H9 (cell line): ENCODE data around the gene PRR7. TPM values are rescaled to one million over a fixed set of nuclear protein-coding genes. Genes with fewer than 3 reads are reported as not detected.

Source experiments
- DNase-seq: peaks from one replicate; pipeline ENCODE4 v3.0.0-alpha.2; 2017
- H2AFZ ChIP-seq: one replicate; pipeline ENCODE4 v1.6.1; 2013; ENCODE audit warnings: mild to moderate bottlenecking, low read length, control low read depth, moderate library complexity
- H2AK5ac ChIP-seq: 2 replicates; pipeline ENCODE4 v1.6.1; 2013; ENCODE audit warnings: low read length, control low read depth, mixed read lengths; ENCODE audit not compliant: insufficient read length
- H2BK120ac ChIP-seq: one replicate; pipeline ENCODE4 v1.6.1; 2013; ENCODE audit warnings: low read depth, mild to moderate bottlenecking, low read length, control low read depth, inconsistent platforms; ENCODE audit not compliant: poor library complexity, severe bottlenecking
- H2BK12ac ChIP-seq: 2 replicates; pipeline ENCODE4 v1.6.1; 2013; ENCODE audit warnings: low read length, control low read depth, mixed read lengths, low read depth; ENCODE audit not compliant: insufficient read length
- H2BK15ac ChIP-seq: 2 replicates; pipeline ENCODE4 v1.6.1; 2013; ENCODE audit warnings: low read depth, low read length, control low read depth
- H2BK20ac ChIP-seq: one replicate; pipeline ENCODE4 v1.6.1; 2013; ENCODE audit warnings: low read depth, mild to moderate bottlenecking, low read length, control low read depth, inconsistent platforms; ENCODE audit not compliant: poor library complexity, severe bottlenecking
- H2BK5ac ChIP-seq: 2 replicates; pipeline ENCODE4 v1.6.1; 2013; ENCODE audit warnings: low read length, control low read depth, mixed read lengths; ENCODE audit not compliant: insufficient read length
- H3K14ac ChIP-seq: 2 replicates; pipeline ENCODE4 v1.6.1; 2013; ENCODE audit warnings: low read length, control low read depth; ENCODE audit not compliant: insufficient read depth
- H3K18ac ChIP-seq: 2 replicates; pipeline ENCODE4 v1.6.1; 2013; ENCODE audit warnings: low read depth, mild to moderate bottlenecking, mixed read lengths, low read length, control low read depth; ENCODE audit not compliant: insufficient read length
- H3K23ac ChIP-seq: 2 replicates; pipeline ENCODE4 v1.6.1; 2013; ENCODE audit warnings: low read length, control low read depth, mixed read lengths, low read depth; ENCODE audit not compliant: insufficient read length
- H3K23me2 ChIP-seq: 2 replicates; pipeline ENCODE4 v1.6.1; 2013; ENCODE audit warnings: low read depth, mild to moderate bottlenecking, mixed read lengths, low read length, control low read depth; ENCODE audit not compliant: insufficient read length, poor library complexity, severe bottlenecking
- H3K27ac ChIP-seq: 2 replicates; pipeline ENCODE4 v1.5.1; 2013; ENCODE audit warnings: low read length, control low read depth, mixed read lengths, low read depth; ENCODE audit not compliant: insufficient read length
- H3K27me3 ChIP-seq: 2 replicates; pipeline ENCODE4 v1.6.1; 2013; ENCODE audit warnings: low read length, control low read depth, inconsistent platforms; ENCODE audit not compliant: insufficient read depth
- H3K4ac ChIP-seq: 2 replicates; pipeline ENCODE4 v1.6.1; 2013; ENCODE audit warnings: low read depth, mild to moderate bottlenecking, control low read depth, inconsistent platforms, low read length, moderate library complexity
- H3K4me1 ChIP-seq: 2 replicates; pipeline ENCODE4 v1.6.1; 2013; ENCODE audit warnings: low read length, control low read depth, inconsistent platforms; ENCODE audit not compliant: insufficient read depth
- H3K4me2 ChIP-seq: 2 replicates; pipeline ENCODE4 v1.6.1; 2013; ENCODE audit warnings: low read length, control low read depth, mixed read lengths; ENCODE audit not compliant: insufficient read length, insufficient read depth
- H3K56ac ChIP-seq: 2 replicates; pipeline ENCODE4 v1.6.1; 2013; ENCODE audit warnings: low read depth, mild to moderate bottlenecking, mixed read lengths, low read length, control low read depth; ENCODE audit not compliant: insufficient read length
- H3K79me1 ChIP-seq: 2 replicates; pipeline ENCODE4 v1.6.1; 2013; ENCODE audit warnings: low read depth, mild to moderate bottlenecking, moderate library complexity, low read length, control low read depth, inconsistent platforms; ENCODE audit not compliant: insufficient read depth, poor library complexity, severe bottlenecking
- H3K79me2 ChIP-seq: 2 replicates; pipeline ENCODE4 v1.6.1; 2013; ENCODE audit warnings: low read length, control low read depth, inconsistent platforms; ENCODE audit not compliant: insufficient read depth
- H3K9ac ChIP-seq: 2 replicates; pipeline ENCODE4 v1.6.1; 2013; ENCODE audit warnings: low read length, control low read depth, mixed read lengths; ENCODE audit not compliant: insufficient read length; ENCODE audit errors: extremely low read depth
- H3K9me3 ChIP-seq: one replicate; pipeline ENCODE4 v1.6.1; 2013; ENCODE audit warnings: low read depth, low read length, inconsistent platforms; ENCODE audit not compliant: control insufficient read depth
- H3T11ph ChIP-seq: one replicate; pipeline ENCODE4 v1.6.1; 2013; ENCODE audit warnings: mild to moderate bottlenecking, low read length, control low read depth, inconsistent platforms
- H4K20me1 ChIP-seq: one replicate; pipeline ENCODE4 v1.6.1; 2013; ENCODE audit not compliant: control insufficient read depth, insufficient read length, insufficient read depth
- H4K5ac ChIP-seq: 2 replicates; pipeline ENCODE4 v1.6.1; 2013; ENCODE audit warnings: low read depth, mild to moderate bottlenecking, mixed read lengths, low read length, control low read depth; ENCODE audit not compliant: insufficient read length
- H4K8ac ChIP-seq: replicated peaks from 2 replicates; pipeline ENCODE4 v1.6.1; 2013; ENCODE audit warnings: low read length, control low read depth, mixed read lengths, low read depth; ENCODE audit not compliant: insufficient read length
- H4K91ac ChIP-seq: 2 replicates; pipeline ENCODE4 v1.6.1; 2013; ENCODE audit warnings: low read depth, mild to moderate bottlenecking, moderate library complexity, mixed read lengths, low read length, control low read depth; ENCODE audit not compliant: insufficient read length
- H3K27ac Mint-ChIP-seq, 3 experiments: 2 replicates in 2 of 3; 3 replicates in 1 of 3; pipeline ENCODE4 v1.8.0; 2020 to 2021; ENCODE audit warnings: mixed read lengths in 3 of 3, mild to moderate bottlenecking in 1 of 3, moderate library complexity in 1 of 3
- H3K27me3 Mint-ChIP-seq: 2 replicates; pipeline ENCODE4 v1.8.0; 2021; ENCODE audit warnings: low read depth, mild to moderate bottlenecking, moderate library complexity, mixed read lengths
- H3K36me3 Mint-ChIP-seq, 3 experiments: 2 replicates in 2 of 3; 3 replicates in 1 of 3; pipeline ENCODE4 v1.8.0; 2020 to 2021; ENCODE audit warnings: low read depth in 3 of 3, mixed read lengths in 3 of 3; ENCODE audit not compliant: insufficient read depth in 1 of 3
- H3K4me1 Mint-ChIP-seq, 2 experiments: 2 replicates each; pipeline ENCODE4 v1.8.0; 2020; ENCODE audit warnings: mixed read lengths in 2 of 2
- H3K4me3 Mint-ChIP-seq, 2 experiments: 2 replicates in 1 of 2; 3 replicates in 1 of 2; pipeline ENCODE4 v1.8.0; 2020 to 2021; ENCODE audit warnings: mild to moderate bottlenecking in 2 of 2, mixed read lengths in 2 of 2, moderate library complexity in 1 of 2
- H3K9me3 Mint-ChIP-seq, 2 experiments: 2 replicates in 1 of 2; 3 replicates in 1 of 2; pipeline ENCODE4 v1.8.0; 2020; ENCODE audit warnings: mild to moderate bottlenecking in 2 of 2, mixed read lengths in 2 of 2, moderate library complexity in 1 of 2
- WGBS: extraction: QIAGEN DNeasy Blood & Tissue Kit; methylation state at CpG from one replicate; pipeline ENCODE4 v1.1.7; 2013; ENCODE audit warnings: missing lambda C conversion rate, low lambda C conversion rate, mixed read lengths; ENCODE audit not compliant: insufficient read length; ENCODE audit errors: extremely low coverage; 5-methylcytosine and 5-hydroxymethylcytosine counted together
- total RNA-seq: library from RNA; stranded (reverse); gene quantifications from 2 replicates; pipeline ENCODE4 v1.2.1, GENCODE V29; 2021
- TF ChIP-seq, protein P1 (sequence below): fragments of 200-600 bp; sonication (generic); conservative IDR thresholded peaks from 3 replicates; pipeline ENCODE4 v1.8.0; 2021; ENCODE audit warnings: antibody characterized with exemption, mild to moderate bottlenecking

PRR7 gene
- total RNA-seq, 1 experiment from 2014 or later, result 9.6 TPM

DNA sequence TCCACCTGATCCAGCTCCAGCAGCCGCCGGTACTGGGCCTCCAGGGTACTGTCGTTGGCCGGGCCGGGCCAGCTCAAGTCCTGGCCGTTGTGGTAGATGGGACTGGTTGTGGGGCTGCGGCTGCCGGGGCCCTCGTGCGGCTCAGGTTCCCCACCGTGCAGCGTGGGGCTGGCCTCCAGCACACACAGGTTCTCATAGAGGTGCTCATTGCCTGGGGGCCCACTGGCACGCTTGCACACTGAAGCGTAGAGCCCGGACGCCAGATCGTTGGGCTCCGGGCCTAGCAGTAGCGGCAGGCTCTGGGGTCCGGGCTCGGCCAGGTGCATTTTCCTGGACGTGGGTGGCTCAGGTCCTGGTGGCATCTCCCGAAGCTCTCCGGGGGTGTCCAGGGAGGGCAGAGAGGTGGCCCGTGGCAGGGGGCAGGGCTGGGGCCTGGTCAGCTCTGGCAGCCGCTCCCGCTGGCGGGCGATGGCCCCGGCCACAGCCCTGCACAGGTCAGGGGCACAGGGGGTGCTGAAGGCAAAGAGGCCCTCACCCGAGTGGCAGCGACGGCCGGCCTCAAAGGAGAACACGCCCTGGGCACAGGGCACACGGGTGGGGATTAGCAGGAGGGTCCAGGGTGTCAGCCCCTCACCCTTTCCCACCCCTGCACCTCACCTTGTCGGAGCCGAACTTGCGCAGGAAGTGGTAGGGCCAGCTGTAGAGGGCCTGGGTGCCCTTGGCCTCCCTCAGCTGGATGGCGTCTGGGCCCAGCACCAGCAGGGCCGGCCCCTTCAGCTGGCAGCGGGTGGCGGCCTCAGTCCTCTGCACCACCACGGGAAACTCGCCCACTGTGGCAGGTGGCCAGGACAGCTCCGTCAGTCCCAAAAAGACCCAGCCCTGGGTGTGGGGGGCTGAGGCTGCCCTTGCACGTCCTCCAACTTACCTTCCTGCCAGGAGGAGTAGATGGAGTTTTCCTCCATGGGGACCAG, 57.8 kb downstream of the PRR7 start:
- no peak overlapping the region for H2BK12ac ChIP-seq
- H2BK20ac ChIP-seq, result no peak overlapping the region
- H3K27me3 ChIP-seq, result no peaks in the 10 kb centered on the region
- peaks cover 13% of the 10 kb centered on the region for H3K27me3 Mint-ChIP-seq
- H3K27ac Mint-ChIP-seq, result no peak overlapping the region
- H3K9me3 Mint-ChIP-seq, result no peaks in the 10 kb centered on the region
- peaks cover 10 to 17% (median 12%) of the 10 kb centered on the region in 3 experiments; a peak in 6 of 7 replicates for H3K36me3 Mint-ChIP-seq
- no CpG with 5 or more reads among the region's 47 CpGs for WGBS
- no peak overlapping the region; the same call in 1 of the 2 replicates for H3K14ac ChIP-seq
- H3K79me2 ChIP-seq, result no peaks in the 10 kb centered on the region
- H4K91ac ChIP-seq, result no peak overlapping the region
- no peaks in the 10 kb centered on the region for H3K79me1 ChIP-seq
- H4K5ac ChIP-seq, result no peak overlapping the region
- H2BK120ac ChIP-seq, result no peak overlapping the region
- no peak overlapping the region for H4K8ac ChIP-seq
- H3K9me3 ChIP-seq, result no peaks in the 10 kb centered on the region
- DNase-seq, result no peak
- H3K4me1 Mint-ChIP-seq, result peaks cover 15 to 24% of the 10 kb centered on the region in 2 experiments
- no peak overlapping the region for H2BK15ac ChIP-seq
- no peak overlapping the region for H3K9ac ChIP-seq
- H3K23me2 ChIP-seq, result no peaks in the 10 kb centered on the region
- no peaks in the 10 kb centered on the region for H4K20me1 ChIP-seq
- H3K56ac ChIP-seq, result no peak overlapping the region
- no peak overlapping the region for H3T11ph ChIP-seq
- H3K4me2 ChIP-seq, result no peak overlapping the region
- no peak overlapping the region for H2BK5ac ChIP-seq
- H3K27ac ChIP-seq, result no peak overlapping the region
- no peak overlapping the region for H3K4ac ChIP-seq
- no peaks in the 10 kb centered on the region; the same call in 1 of the 2 replicates for H3K4me1 ChIP-seq
- no peak overlapping the region for H2AK5ac ChIP-seq
- H3K23ac ChIP-seq, result no peak overlapping the region
- TF ChIP-seq, protein P1, sequence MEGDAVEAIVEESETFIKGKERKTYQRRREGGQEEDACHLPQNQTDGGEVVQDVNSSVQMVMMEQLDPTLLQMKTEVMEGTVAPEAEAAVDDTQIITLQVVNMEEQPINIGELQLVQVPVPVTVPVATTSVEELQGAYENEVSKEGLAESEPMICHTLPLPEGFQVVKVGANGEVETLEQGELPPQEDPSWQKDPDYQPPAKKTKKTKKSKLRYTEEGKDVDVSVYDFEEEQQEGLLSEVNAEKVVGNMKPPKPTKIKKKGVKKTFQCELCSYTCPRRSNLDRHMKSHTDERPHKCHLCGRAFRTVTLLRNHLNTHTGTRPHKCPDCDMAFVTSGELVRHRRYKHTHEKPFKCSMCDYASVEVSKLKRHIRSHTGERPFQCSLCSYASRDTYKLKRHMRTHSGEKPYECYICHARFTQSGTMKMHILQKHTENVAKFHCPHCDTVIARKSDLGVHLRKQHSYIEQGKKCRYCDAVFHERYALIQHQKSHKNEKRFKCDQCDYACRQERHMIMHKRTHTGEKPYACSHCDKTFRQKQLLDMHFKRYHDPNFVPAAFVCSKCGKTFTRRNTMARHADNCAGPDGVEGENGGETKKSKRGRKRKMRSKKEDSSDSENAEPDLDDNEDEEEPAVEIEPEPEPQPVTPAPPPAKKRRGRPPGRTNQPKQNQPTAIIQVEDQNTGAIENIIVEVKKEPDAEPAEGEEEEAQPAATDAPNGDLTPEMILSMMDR, result no peak
- no peak overlapping the region for H3K4me3 Mint-ChIP-seq
- no peak overlapping the region for H3K18ac ChIP-seq
- H2AFZ ChIP-seq, result no peak overlapping the region
